ENCODE results near the gene RBM20. TPM values are rescaled to one million over a fixed set of nuclear protein-coding genes. Genes with fewer than 3 reads are reported as not detected.

The RBM20 gene
- total and polyA plus RNA-seq, 10 of the 15 experiments (the other 5 are each of a cell fraction or from before 2014, with no cell fraction given), result 0.04 to 0.26 (median 0.15) TPM

GRCh38 chr10:110708776-110709443, 64.8 kb downstream of the RBM20 start (continued):
- TF ChIP-seq, protein P1, sequence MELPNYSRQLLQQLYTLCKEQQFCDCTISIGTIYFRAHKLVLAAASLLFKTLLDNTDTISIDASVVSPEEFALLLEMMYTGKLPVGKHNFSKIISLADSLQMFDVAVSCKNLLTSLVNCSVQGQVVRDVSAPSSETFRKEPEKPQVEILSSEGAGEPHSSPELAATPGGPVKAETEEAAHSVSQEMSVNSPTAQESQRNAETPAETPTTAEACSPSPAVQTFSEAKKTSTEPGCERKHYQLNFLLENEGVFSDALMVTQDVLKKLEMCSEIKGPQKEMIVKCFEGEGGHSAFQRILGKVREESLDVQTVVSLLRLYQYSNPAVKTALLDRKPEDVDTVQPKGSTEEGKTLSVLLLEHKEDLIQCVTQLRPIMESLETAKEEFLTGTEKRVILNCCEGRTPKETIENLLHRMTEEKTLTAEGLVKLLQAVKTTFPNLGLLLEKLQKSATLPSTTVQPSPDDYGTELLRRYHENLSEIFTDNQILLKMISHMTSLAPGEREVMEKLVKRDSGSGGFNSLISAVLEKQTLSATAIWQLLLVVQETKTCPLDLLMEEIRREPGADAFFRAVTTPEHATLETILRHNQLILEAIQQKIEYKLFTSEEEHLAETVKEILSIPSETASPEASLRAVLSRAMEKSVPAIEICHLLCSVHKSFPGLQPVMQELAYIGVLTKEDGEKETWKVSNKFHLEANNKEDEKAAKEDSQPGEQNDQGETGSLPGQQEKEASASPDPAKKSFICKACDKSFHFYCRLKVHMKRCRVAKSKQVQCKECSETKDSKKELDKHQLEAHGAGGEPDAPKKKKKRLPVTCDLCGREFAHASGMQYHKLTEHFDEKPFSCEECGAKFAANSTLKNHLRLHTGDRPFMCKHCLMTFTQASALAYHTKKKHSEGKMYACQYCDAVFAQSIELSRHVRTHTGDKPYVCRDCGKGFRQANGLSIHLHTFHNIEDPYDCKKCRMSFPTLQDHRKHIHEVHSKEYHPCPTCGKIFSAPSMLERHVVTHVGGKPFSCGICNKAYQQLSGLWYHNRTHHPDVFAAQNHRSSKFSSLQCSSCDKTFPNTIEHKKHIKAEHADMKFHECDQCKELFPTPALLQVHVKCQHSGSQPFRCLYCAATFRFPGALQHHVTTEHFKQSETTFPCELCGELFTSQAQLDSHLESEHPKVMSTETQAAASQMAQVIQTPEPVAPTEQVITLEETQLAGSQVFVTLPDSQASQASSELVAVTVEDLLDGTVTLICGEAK (IDR thresholded peaks at IDR 0.05; ENCODE audit: borderline replicate concordance), result no peak
- no peak for TF ChIP-seq ZBTB4 (CRISPR knock-in tag; IDR thresholded peaks at IDR 0.05)
- TF ChIP-seq SUPT20H (IDR thresholded peaks at IDR 0.05; ENCODE audit: borderline replicate concordance, control insufficient read depth, low read depth, low read length), result no peak
- TF ChIP-seq BRCA1 (IDR thresholded peaks at IDR 0.05; ENCODE audit: low read depth, low read length), result no peak
- TF ChIP-seq CBFB (IDR thresholded peaks at IDR 0.05; ENCODE audit: low read depth), result no peak
- TF ChIP-seq, protein P2, sequence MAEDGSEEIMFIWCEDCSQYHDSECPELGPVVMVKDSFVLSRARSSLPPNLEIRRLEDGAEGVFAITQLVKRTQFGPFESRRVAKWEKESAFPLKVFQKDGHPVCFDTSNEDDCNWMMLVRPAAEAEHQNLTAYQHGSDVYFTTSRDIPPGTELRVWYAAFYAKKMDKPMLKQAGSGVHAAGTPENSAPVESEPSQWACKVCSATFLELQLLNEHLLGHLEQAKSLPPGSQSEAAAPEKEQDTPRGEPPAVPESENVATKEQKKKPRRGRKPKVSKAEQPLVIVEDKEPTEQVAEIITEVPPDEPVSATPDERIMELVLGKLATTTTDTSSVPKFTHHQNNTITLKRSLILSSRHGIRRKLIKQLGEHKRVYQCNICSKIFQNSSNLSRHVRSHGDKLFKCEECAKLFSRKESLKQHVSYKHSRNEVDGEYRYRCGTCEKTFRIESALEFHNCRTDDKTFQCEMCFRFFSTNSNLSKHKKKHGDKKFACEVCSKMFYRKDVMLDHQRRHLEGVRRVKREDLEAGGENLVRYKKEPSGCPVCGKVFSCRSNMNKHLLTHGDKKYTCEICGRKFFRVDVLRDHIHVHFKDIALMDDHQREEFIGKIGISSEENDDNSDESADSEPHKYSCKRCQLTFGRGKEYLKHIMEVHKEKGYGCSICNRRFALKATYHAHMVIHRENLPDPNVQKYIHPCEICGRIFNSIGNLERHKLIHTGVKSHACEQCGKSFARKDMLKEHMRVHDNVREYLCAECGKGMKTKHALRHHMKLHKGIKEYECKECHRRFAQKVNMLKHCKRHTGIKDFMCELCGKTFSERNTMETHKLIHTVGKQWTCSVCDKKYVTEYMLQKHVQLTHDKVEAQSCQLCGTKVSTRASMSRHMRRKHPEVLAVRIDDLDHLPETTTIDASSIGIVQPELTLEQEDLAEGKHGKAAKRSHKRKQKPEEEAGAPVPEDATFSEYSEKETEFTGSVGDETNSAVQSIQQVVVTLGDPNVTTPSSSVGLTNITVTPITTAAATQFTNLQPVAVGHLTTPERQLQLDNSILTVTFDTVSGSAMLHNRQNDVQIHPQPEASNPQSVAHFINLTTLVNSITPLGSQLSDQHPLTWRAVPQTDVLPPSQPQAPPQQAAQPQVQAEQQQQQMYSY (CRISPR knock-in tag; IDR thresholded peaks at IDR 0.05), result no peak
- no peak for TF ChIP-seq ATF7 (IDR thresholded peaks at IDR 0.05; ENCODE audit: low read depth)

All from GM12878 (cell line).